DND-41 (cell line): ENCODE measurements around the gene EVI5L.

Experiments
- EZH2 ChIP-seq: IDR thresholded peaks from 3 replicates; pipeline ENCODE4 v1.6.1; 2012; ENCODE audit warnings: borderline replicate concordance, low read depth, mild to moderate bottlenecking, moderate library complexity, low read length, inconsistent platforms; ENCODE audit not compliant: severe bottlenecking
- TF ChIP-seq, protein P1 (sequence below): IDR thresholded peaks from 2 replicates; pipeline ENCODE4 v1.5.1; 2012; ENCODE audit warnings: borderline replicate concordance, low read length, moderate library complexity, mild to moderate bottlenecking; ENCODE audit not compliant: poor library complexity, severe bottlenecking; ENCODE audit errors: extremely low read depth

DNA sequence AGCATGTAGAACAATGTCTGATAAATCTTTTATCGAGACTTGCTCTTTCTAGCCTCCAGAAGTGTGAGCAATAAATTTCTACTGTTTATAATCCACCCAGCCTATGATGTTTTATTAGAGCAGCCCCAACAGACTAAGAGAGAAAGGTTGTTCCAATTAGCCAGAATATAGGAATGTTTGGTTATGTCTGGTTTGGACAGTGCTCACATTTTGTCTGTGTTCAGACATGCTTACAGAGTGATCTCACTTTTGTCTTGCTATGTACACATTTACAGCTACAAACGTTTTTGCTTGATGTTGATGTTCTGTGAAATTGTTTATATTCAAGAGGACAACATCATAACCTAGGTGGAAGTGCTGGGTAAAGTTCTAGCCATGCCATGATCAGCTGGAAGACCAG, 18.0 kb upstream of the EVI5L start:
- no peak for TF ChIP-seq EZH2
- TF ChIP-seq, protein P1, sequence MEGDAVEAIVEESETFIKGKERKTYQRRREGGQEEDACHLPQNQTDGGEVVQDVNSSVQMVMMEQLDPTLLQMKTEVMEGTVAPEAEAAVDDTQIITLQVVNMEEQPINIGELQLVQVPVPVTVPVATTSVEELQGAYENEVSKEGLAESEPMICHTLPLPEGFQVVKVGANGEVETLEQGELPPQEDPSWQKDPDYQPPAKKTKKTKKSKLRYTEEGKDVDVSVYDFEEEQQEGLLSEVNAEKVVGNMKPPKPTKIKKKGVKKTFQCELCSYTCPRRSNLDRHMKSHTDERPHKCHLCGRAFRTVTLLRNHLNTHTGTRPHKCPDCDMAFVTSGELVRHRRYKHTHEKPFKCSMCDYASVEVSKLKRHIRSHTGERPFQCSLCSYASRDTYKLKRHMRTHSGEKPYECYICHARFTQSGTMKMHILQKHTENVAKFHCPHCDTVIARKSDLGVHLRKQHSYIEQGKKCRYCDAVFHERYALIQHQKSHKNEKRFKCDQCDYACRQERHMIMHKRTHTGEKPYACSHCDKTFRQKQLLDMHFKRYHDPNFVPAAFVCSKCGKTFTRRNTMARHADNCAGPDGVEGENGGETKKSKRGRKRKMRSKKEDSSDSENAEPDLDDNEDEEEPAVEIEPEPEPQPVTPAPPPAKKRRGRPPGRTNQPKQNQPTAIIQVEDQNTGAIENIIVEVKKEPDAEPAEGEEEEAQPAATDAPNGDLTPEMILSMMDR, result no peak
